ENCODE results near the gene SCRT2. TPM values are rescaled to one million over a fixed set of nuclear protein-coding genes. Genes with fewer than 3 reads are reported as not detected.
A peak's percentile ranks its signal among the peaks of the same experiment; 100 is the strongest.
"Not testable (repeated sequence)": the region's sequence is repeated elsewhere in the genome, so short reads cannot be mapped to it uniquely, and the experiment has no call there.

SCRT2 gene
- total RNA-seq, 1 donor from 2014 or later: not detected

- DNase-seq (ENCODE audit: low spot score): peak; percentile 88
Measured at GRCh38 chr20:653110-653589, 22.5 kb downstream of the SCRT2 start, which contains the start of gene SRXN1. SRXN1 (minus strand) TSS chr20:653200; CDS start chr20:653185, 15 bp downstream.

- DNase-seq (ENCODE audit: low spot score): no peak
Measured at GRCh38 chr20:652615-653109, 22.9 kb downstream of the SCRT2 start.

GRCh38 chr20:651713-652614 lies 23.6 kb downstream of the SCRT2 start:
- no peak for DNase-seq (ENCODE audit: low spot score)

GRCh38 chr20:650954-651353 lies 24.6 kb downstream of the SCRT2 start:
- no peak for DNase-seq (ENCODE audit: low spot score)

- no peak for DNase-seq (ENCODE audit: low spot score)
Measured at GRCh38 chr20:650281-650680, 25.3 kb downstream of the SCRT2 start.

GRCh38 chr20:647479-648019 lies 28.1 kb downstream of the SCRT2 start:
- DNase-seq (ENCODE audit: low spot score): no peak

GRCh38 chr20:646868-647233 lies 28.8 kb downstream of the SCRT2 start:
- DNase-seq (ENCODE audit: low spot score): no peak

- DNase-seq (ENCODE audit: low spot score): no peak
Measured at GRCh38 chr20:646107-646867, 29.3 kb downstream of the SCRT2 start.

GRCh38 chr20:645318-646106 lies 30.1 kb downstream of the SCRT2 start:
- DNase-seq (ENCODE audit: low spot score): peak; percentile 70

- no peak for DNase-seq (ENCODE audit: low spot score)
Measured at GRCh38 chr20:644692-645317, 30.8 kb downstream of the SCRT2 start.

- no peak for DNase-seq (ENCODE audit: low spot score)
Measured at GRCh38 chr20:642398-643174, 33.0 kb downstream of the SCRT2 start.

GRCh38 chr20:642013-642397 lies 33.6 kb downstream of the SCRT2 start:
- not testable (repeated sequence) for DNase-seq (ENCODE audit: low spot score)

- no peak for DNase-seq (ENCODE audit: low spot score)
Measured at GRCh38 chr20:641516-641875, 34.1 kb downstream of the SCRT2 start.

GRCh38 chr20:640674-641515 lies 34.7 kb downstream of the SCRT2 start:
- DNase-seq (ENCODE audit: low spot score): no peak

GRCh38 chr20:638579-638978 lies 37.0 kb downstream of the SCRT2 start:
- no peak for DNase-seq (ENCODE audit: low spot score)

GRCh38 chr20:637559-637958 lies 38.0 kb downstream of the SCRT2 start:
- DNase-seq (ENCODE audit: low spot score): no peak

- DNase-seq (ENCODE audit: low spot score): no peak
Measured at GRCh38 chr20:635893-636338, 39.7 kb downstream of the SCRT2 start.

GRCh38 chr20:635028-635892 lies 40.3 kb downstream of the SCRT2 start:
- no peak for DNase-seq (ENCODE audit: low spot score)
